ENCODE results near the gene DDX42. TPM values are rescaled to one million over a fixed set of nuclear protein-coding genes. Genes with fewer than 3 reads are reported as not detected.

Gene DDX42
- total and polyA plus RNA-seq, 2 of the 13 experiments (the other 11 are each of a cell fraction or from before 2014, with no cell fraction given): 87.2 to 92.9 TPM

DNA sequence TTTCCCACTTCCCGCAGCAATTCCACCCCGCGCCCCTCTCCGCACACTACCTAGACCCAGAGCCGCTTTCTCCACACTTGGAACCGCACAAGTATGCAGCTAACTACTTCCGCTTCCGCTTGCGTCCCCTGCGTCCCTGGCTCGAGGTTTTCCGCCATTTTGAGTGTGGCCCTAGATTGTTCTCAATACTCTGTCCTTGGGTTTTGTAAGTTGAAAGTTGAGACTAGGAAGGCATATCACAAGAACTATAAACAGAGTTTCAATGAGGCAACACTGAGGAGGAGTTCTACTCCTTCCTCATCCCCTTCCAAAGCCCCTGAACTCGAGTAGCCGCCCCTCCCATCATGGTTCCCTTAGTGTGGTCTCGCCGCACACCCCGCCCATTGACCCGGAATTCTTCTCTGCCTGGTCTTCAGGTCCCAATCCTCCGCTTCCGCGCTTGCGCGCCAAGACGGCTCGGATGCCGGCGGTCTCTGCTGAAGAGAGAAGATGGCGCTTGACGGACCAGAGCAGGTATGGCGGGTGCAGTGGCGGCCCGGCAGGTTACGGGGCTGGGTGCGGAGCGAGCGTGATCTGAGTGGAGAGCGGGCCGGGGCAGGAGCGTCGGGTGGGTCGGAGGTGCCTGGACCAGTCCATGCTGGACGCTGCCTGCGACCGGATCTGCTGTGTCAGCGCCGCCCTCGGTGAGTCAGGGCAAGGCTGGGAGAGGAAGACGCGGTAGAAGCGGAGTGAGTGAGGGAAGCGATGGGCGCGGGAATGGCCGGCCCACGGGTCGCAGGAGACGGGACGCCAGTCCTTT, 53.2 kb downstream of the DDX42 start, which contains the start of the genes FTSJ3 and PSMC5 (continued):
- TF ChIP-seq, protein P1, sequence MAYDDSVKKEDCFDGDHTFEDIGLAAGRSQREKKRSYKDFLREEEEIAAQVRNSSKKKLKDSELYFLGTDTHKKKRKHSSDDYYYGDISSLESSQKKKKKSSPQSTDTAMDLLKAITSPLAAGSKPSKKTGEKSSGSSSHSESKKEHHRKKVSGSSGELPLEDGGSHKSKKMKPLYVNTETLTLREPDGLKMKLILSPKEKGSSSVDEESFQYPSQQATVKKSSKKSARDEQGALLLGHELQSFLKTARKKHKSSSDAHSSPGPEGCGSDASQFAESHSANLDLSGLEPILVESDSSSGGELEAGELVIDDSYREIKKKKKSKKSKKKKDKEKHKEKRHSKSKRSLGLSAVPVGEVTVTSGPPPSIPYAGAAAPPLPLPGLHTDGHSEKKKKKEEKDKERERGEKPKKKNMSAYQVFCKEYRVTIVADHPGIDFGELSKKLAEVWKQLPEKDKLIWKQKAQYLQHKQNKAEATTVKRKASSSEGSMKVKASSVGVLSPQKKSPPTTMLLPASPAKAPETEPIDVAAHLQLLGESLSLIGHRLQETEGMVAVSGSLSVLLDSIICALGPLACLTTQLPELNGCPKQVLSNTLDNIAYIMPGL (CRISPR knock-in tag; IDR thresholded peaks at IDR 0.05; ENCODE audit: borderline replicate concordance in 1 of 2, low read depth in 1 of 2): peak; percentile 98
- no peak for TF ChIP-seq RNF2 (conservative IDR thresholded peaks at IDR 0.05; ENCODE audit: low read depth)
- TF ChIP-seq ZNF567 (CRISPR knock-in tag; IDR thresholded peaks at IDR 0.05; ENCODE audit: borderline replicate concordance): no peak; the same call in 1 of the 2 replicates
- TF ChIP-seq ZNF326 (CRISPR knock-in tag; IDR thresholded peaks at IDR 0.05; ENCODE audit: borderline replicate concordance): no peak
- TF ChIP-seq FOXK1 (CRISPR knock-in tag; IDR thresholded peaks at IDR 0.05; ENCODE audit: borderline replicate concordance, low read depth): peak; percentile 69
- no peak for TF ChIP-seq NFIB (CRISPR knock-in tag; IDR thresholded peaks at IDR 0.05; ENCODE audit: borderline replicate concordance)
- TF ChIP-seq, protein P2, sequence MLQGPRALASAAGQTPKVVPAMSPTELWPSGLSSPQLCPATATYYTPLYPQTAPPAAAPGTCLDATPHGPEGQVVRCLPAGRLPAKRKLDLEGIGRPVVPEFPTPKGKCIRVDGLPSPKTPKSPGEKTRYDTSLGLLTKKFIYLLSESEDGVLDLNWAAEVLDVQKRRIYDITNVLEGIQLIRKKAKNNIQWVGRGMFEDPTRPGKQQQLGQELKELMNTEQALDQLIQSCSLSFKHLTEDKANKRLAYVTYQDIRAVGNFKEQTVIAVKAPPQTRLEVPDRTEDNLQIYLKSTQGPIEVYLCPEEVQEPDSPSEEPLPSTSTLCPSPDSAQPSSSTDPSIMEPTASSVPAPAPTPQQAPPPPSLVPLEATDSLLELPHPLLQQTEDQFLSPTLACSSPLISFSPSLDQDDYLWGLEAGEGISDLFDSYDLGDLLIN (CRISPR knock-in tag; IDR thresholded peaks at IDR 0.05; ENCODE audit: borderline replicate concordance): peak; percentile 87; the same call in 1 of the 2 replicates
- TF ChIP-seq, protein P3, sequence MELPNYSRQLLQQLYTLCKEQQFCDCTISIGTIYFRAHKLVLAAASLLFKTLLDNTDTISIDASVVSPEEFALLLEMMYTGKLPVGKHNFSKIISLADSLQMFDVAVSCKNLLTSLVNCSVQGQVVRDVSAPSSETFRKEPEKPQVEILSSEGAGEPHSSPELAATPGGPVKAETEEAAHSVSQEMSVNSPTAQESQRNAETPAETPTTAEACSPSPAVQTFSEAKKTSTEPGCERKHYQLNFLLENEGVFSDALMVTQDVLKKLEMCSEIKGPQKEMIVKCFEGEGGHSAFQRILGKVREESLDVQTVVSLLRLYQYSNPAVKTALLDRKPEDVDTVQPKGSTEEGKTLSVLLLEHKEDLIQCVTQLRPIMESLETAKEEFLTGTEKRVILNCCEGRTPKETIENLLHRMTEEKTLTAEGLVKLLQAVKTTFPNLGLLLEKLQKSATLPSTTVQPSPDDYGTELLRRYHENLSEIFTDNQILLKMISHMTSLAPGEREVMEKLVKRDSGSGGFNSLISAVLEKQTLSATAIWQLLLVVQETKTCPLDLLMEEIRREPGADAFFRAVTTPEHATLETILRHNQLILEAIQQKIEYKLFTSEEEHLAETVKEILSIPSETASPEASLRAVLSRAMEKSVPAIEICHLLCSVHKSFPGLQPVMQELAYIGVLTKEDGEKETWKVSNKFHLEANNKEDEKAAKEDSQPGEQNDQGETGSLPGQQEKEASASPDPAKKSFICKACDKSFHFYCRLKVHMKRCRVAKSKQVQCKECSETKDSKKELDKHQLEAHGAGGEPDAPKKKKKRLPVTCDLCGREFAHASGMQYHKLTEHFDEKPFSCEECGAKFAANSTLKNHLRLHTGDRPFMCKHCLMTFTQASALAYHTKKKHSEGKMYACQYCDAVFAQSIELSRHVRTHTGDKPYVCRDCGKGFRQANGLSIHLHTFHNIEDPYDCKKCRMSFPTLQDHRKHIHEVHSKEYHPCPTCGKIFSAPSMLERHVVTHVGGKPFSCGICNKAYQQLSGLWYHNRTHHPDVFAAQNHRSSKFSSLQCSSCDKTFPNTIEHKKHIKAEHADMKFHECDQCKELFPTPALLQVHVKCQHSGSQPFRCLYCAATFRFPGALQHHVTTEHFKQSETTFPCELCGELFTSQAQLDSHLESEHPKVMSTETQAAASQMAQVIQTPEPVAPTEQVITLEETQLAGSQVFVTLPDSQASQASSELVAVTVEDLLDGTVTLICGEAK (IDR thresholded peaks at IDR 0.05): peak; percentile 92
- TF ChIP-seq, protein P3 (CRISPR knock-in tag; IDR thresholded peaks at IDR 0.05): no peak
- TF ChIP-seq, protein P4, sequence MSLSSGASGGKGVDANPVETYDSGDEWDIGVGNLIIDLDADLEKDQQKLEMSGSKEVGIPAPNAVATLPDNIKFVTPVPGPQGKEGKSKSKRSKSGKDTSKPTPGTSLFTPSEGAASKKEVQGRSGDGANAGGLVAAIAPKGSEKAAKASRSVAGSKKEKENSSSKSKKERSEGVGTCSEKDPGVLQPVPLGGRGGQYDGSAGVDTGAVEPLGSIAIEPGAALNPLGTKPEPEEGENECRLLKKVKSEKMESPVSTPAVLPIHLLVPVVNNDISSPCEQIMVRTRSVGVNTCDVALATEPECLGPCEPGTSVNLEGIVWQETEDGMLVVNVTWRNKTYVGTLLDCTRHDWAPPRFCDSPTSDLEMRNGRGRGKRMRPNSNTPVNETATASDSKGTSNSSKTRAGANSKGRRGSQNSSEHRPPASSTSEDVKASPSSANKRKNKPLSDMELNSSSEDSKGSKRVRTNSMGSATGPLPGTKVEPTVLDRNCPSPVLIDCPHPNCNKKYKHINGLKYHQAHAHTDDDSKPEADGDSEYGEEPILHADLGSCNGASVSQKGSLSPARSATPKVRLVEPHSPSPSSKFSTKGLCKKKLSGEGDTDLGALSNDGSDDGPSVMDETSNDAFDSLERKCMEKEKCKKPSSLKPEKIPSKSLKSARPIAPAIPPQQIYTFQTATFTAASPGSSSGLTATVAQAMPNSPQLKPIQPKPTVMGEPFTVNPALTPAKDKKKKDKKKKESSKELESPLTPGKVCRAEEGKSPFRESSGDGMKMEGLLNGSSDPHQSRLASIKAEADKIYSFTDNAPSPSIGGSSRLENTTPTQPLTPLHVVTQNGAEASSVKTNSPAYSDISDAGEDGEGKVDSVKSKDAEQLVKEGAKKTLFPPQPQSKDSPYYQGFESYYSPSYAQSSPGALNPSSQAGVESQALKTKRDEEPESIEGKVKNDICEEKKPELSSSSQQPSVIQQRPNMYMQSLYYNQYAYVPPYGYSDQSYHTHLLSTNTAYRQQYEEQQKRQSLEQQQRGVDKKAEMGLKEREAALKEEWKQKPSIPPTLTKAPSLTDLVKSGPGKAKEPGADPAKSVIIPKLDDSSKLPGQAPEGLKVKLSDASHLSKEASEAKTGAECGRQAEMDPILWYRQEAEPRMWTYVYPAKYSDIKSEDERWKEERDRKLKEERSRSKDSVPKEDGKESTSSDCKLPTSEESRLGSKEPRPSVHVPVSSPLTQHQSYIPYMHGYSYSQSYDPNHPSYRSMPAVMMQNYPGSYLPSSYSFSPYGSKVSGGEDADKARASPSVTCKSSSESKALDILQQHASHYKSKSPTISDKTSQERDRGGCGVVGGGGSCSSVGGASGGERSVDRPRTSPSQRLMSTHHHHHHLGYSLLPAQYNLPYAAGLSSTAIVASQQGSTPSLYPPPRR (CRISPR knock-in tag; IDR thresholded peaks at IDR 0.05; ENCODE audit: borderline replicate concordance): 0 out of 2 replicates have a peak, but pooled peaks have one; percentile 65
